HEK293 (cell line): ENCODE data around the gene RBFOX2.
A peak's percentile ranks its signal among the peaks of the same experiment; 100 is the strongest.

ENCODE experiments used
- CTCF ChIA-PET: fragments of 350-600 bp; formaldehyde crosslinking; extraction: SDS; loops from one replicate; lab custom pipeline; 2021; ENCODE audit warnings: antibody characterized with exemption; lab: Yijun Ruan, JAX
- POLR2A ChIA-PET: fragments of 300-600 bp; formaldehyde crosslinking; extraction: SDS; loops from one replicate; lab custom pipeline; 2020; ENCODE audit warnings: antibody characterized with exemption, inconsistent platforms; lab: Yijun Ruan, JAX
- H3K27ac ChIP-seq: fragments of 200-500 bp; sonication (Bioruptor generic); 2 replicates; pipeline ENCODE4 v1.5.1; 2014; ENCODE audit warnings: low read depth, low read length, control low read depth, inconsistent platforms; ENCODE audit errors: extremely low read depth
- H3K36me3 ChIP-seq, 2 experiments: fragments of 200-500 bp in 1 of 2; sonication (Bioruptor generic) in 1 of 2; 1 replicate in 1 of 2; 2 replicates in 1 of 2; pipeline ENCODE4 v1.5.1; 2014 to 2017; ENCODE audit warnings: inconsistent platforms in 2 of 2, low read length in 2 of 2; ENCODE audit not compliant: control insufficient read depth in 2 of 2, insufficient read depth in 1 of 2
- H3K4me1 ChIP-seq: fragments of 200-500 bp; sonication (Bioruptor generic); 2 replicates; pipeline ENCODE4 v1.5.1; 2014; ENCODE audit warnings: mild to moderate bottlenecking, low read length, inconsistent platforms; ENCODE audit not compliant: control insufficient read depth, insufficient read depth
- H3K4me3 ChIP-seq: 2 replicates; pipeline ENCODE4 v1.5.1; 2011; ENCODE audit warnings: low read depth, mild to moderate bottlenecking, control low read depth, low read length, moderate library complexity
- H3K9me3 ChIP-seq: fragments of 200-500 bp; sonication (Bioruptor generic); 2 replicates; pipeline ENCODE4 v1.5.1; 2014; ENCODE audit warnings: low read depth, low read length, inconsistent platforms; ENCODE audit not compliant: control insufficient read depth, insufficient read depth
- GLI4 ChIP-seq: fragments of 450-650 bp; formaldehyde crosslinking; IDR thresholded peaks from 2 replicates; pipeline ENCODE4 v1.5.1; 2016; ENCODE audit warnings: missing biosample characterization, missing genetic modification characterization
- IKZF3 ChIP-seq: fragments of 450-650 bp; IDR thresholded peaks from 2 replicates; pipeline ENCODE4 v1.5.0; 2018; ENCODE audit warnings: missing biosample characterization, mild to moderate bottlenecking, missing genetic modification characterization, moderate library complexity
- MZF1 ChIP-seq: fragments of 450-650 bp; formaldehyde crosslinking; IDR thresholded peaks from 2 replicates; pipeline ENCODE4 v1.5.1; 2017; ENCODE audit warnings: missing biosample characterization, missing genetic modification characterization, borderline replicate concordance
- OSR2 ChIP-seq: fragments of 450-650 bp; formaldehyde crosslinking; IDR thresholded peaks from 2 replicates; pipeline ENCODE4 v1.5.1; 2016; ENCODE audit warnings: missing biosample characterization, missing genetic modification characterization
- PRDM1 ChIP-seq: fragments of 450-650 bp; formaldehyde crosslinking; IDR thresholded peaks from 2 replicates; pipeline ENCODE4; 2016; ENCODE audit warnings: missing biosample characterization, missing genetic modification characterization
- SETDB1 ChIP-seq: IDR thresholded peaks from one replicate; pipeline ENCODE4 v1.6.1; 2017; ENCODE audit warnings: mild to moderate bottlenecking, low read length, moderate library complexity, mixed read lengths; ENCODE audit not compliant: insufficient read length
- TRIM28 ChIP-seq: IDR thresholded peaks from 2 replicates; pipeline ENCODE4 v1.6.1; 2011; ENCODE audit warnings: low read length, control low read depth, borderline replicate concordance
- ZBTB20 ChIP-seq: fragments of 450-650 bp; formaldehyde crosslinking; IDR thresholded peaks from 2 replicates; pipeline ENCODE4 v1.5.1; 2016; ENCODE audit warnings: missing biosample characterization, missing genetic modification characterization
- ZNF10 ChIP-seq: fragments of 450-650 bp; formaldehyde crosslinking; IDR thresholded peaks from 2 replicates; pipeline ENCODE4 v1.5.1; 2017; ENCODE audit warnings: missing biosample characterization, missing genetic modification characterization
- ZNF155 ChIP-seq: fragments of 450-650 bp; formaldehyde crosslinking; IDR thresholded peaks from 2 replicates; pipeline ENCODE4 v1.5.1; 2016; ENCODE audit warnings: missing biosample characterization, missing genetic modification characterization
- ZNF16 ChIP-seq: fragments of 450-650 bp; formaldehyde crosslinking; IDR thresholded peaks from 2 replicates; pipeline ENCODE4 v1.5.1; 2016; ENCODE audit warnings: low read depth, missing biosample characterization, missing genetic modification characterization
- ZNF174 ChIP-seq: fragments of 450-650 bp; formaldehyde crosslinking; IDR thresholded peaks from 2 replicates; pipeline ENCODE4 v1.5.0; 2017; ENCODE audit warnings: missing biosample characterization, mild to moderate bottlenecking, missing genetic modification characterization
- ZNF184 ChIP-seq: fragments of 450-650 bp; IDR thresholded peaks from 2 replicates; pipeline ENCODE4 v1.5.1; 2018; ENCODE audit warnings: missing biosample characterization, mild to moderate bottlenecking, missing genetic modification characterization
- ZNF2 ChIP-seq: fragments of 450-650 bp; formaldehyde crosslinking; IDR thresholded peaks from 2 replicates; pipeline ENCODE4 v1.5.1; 2016; ENCODE audit warnings: missing biosample characterization, missing genetic modification characterization
- ZNF24 ChIP-seq: fragments of 450-650 bp; formaldehyde crosslinking; IDR thresholded peaks from 2 replicates; pipeline ENCODE4 v1.5.1; 2016; ENCODE audit warnings: missing biosample characterization, missing genetic modification characterization
- ZNF248 ChIP-seq: fragments of 450-650 bp; formaldehyde crosslinking; IDR thresholded peaks from 2 replicates; pipeline ENCODE4 v1.5.1; 2017; ENCODE audit warnings: missing biosample characterization, missing genetic modification characterization
- ZNF341 ChIP-seq: fragments of 450-650 bp; formaldehyde crosslinking; IDR thresholded peaks from 2 replicates; pipeline ENCODE4; 2016; ENCODE audit warnings: low read depth, missing biosample characterization, missing genetic modification characterization
- ZNF366 ChIP-seq: fragments of 450-650 bp; formaldehyde crosslinking; conservative IDR thresholded peaks from 2 replicates; pipeline ENCODE4 v1.5.1; 2016; ENCODE audit warnings: missing biosample characterization, missing genetic modification characterization
- ZNF37A ChIP-seq: fragments of 450-650 bp; IDR thresholded peaks from 2 replicates; pipeline ENCODE4 v1.5.1; 2018; ENCODE audit warnings: missing biosample characterization, missing genetic modification characterization
- ZNF433 ChIP-seq: fragments of 450-650 bp; formaldehyde crosslinking; IDR thresholded peaks from 2 replicates; pipeline ENCODE4 v1.5.1; 2016; ENCODE audit warnings: missing biosample characterization, missing genetic modification characterization, low read depth
- ZNF501 ChIP-seq: fragments of 450-650 bp; formaldehyde crosslinking; IDR thresholded peaks from 2 replicates; pipeline ENCODE4 v1.5.1; 2016; ENCODE audit warnings: missing biosample characterization, missing genetic modification characterization
- ZNF561 ChIP-seq: fragments of 450-650 bp; IDR thresholded peaks from 2 replicates; pipeline ENCODE4 v1.5.1; 2018; ENCODE audit warnings: missing biosample characterization, missing genetic modification characterization, borderline replicate concordance
- ZNF600 ChIP-seq: fragments of 450-650 bp; formaldehyde crosslinking; IDR thresholded peaks from 2 replicates; pipeline ENCODE4 v1.5.1; 2016; ENCODE audit warnings: missing biosample characterization, missing genetic modification characterization
- ZNF654 ChIP-seq: fragments of 450-650 bp; formaldehyde crosslinking; IDR thresholded peaks from 2 replicates; pipeline ENCODE4 v1.5.1; 2016; ENCODE audit warnings: low read depth, missing biosample characterization, missing genetic modification characterization
- ZNF660 ChIP-seq: fragments of 450-650 bp; IDR thresholded peaks from 2 replicates; pipeline ENCODE4 v1.5.1; 2018; ENCODE audit warnings: missing biosample characterization, mild to moderate bottlenecking, missing genetic modification characterization
- ZNF76 ChIP-seq: fragments of 450-650 bp; formaldehyde crosslinking; IDR thresholded peaks from 2 replicates; pipeline ENCODE4; 2016; ENCODE audit warnings: low read depth, missing biosample characterization, missing genetic modification characterization, borderline replicate concordance
- ZSCAN30 ChIP-seq: fragments of 450-650 bp; IDR thresholded peaks from 2 replicates; pipeline ENCODE4 v1.5.1; 2018; ENCODE audit warnings: missing biosample characterization, mild to moderate bottlenecking, missing genetic modification characterization, moderate library complexity
- TF ChIP-seq, protein P1 (sequence below): fragments of 450-650 bp; formaldehyde crosslinking; IDR thresholded peaks from 2 replicates; pipeline ENCODE4 v1.5.1; 2016; ENCODE audit warnings: missing biosample characterization, missing genetic modification characterization
- TF ChIP-seq, protein P2 (sequence below): fragments of 450-650 bp; formaldehyde crosslinking; IDR thresholded peaks from 2 replicates; pipeline ENCODE4 v1.5.1; 2017; ENCODE audit warnings: missing biosample characterization, missing genetic modification characterization

The RBFOX2 gene

DNA sequence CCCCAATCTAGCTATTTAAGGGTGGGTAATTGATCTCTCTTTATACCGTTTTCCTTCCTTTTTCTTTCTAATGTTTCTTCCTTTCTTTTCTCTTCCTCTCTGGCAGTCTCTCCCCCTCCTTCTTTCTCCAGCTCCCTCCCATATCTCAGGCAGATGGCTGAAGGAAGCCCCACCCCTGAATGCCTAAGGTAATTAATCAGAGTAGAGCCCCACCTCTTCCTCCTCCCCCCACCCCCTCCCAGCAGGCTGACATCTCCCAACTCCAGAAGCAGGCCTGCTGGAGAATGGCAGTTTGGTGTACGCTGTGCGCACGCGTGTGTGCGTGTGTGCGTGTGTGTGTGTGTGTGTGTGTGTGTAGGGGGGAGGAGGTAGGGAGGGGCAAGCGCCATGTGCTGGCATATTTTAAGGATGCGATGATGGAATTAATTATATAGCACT, 188.3 kb downstream of the RBFOX2 start (continued):
- TF ChIP-seq ZNF660 (tag by site-specific recombination) (no peak), ZNF155 (tag by site-specific recombination) (no peak), ZNF184 (tag by site-specific recombination) (no peak), ZNF76 (tag by site-specific recombination) (peak; percentile 75), ZNF248 (tag by site-specific recombination) (no peak; the same call in 1 of the 2 replicates), ZNF2 (tag by site-specific recombination) (peak; percentile 87), ZNF24 (tag by site-specific recombination) (peak; percentile 96), ZNF174 (tag by site-specific recombination) (no peak), GLI4 (no peak), ZNF37A (no peak), ZNF16 (tag by site-specific recombination) (no peak), ZNF433 (tag by site-specific recombination) (no peak)

GRCh38 chr22:35839841-35840301, 188.8 kb downstream of the RBFOX2 start:
- TF ChIP-seq OSR2 (tag by site-specific recombination) (no peak), ZNF600 (tag by site-specific recombination) (peak; percentile 89), TRIM28 (0 out of 2 replicates have a peak, but pooled peaks have one; percentile 54), MZF1 (tag by site-specific recombination) (0 out of 2 replicates have a peak, but pooled peaks have one; percentile 41), IKZF3 (peak; percentile 50), ZSCAN30 (tag by site-specific recombination) (no peak)
- TF ChIP-seq, protein P1, sequence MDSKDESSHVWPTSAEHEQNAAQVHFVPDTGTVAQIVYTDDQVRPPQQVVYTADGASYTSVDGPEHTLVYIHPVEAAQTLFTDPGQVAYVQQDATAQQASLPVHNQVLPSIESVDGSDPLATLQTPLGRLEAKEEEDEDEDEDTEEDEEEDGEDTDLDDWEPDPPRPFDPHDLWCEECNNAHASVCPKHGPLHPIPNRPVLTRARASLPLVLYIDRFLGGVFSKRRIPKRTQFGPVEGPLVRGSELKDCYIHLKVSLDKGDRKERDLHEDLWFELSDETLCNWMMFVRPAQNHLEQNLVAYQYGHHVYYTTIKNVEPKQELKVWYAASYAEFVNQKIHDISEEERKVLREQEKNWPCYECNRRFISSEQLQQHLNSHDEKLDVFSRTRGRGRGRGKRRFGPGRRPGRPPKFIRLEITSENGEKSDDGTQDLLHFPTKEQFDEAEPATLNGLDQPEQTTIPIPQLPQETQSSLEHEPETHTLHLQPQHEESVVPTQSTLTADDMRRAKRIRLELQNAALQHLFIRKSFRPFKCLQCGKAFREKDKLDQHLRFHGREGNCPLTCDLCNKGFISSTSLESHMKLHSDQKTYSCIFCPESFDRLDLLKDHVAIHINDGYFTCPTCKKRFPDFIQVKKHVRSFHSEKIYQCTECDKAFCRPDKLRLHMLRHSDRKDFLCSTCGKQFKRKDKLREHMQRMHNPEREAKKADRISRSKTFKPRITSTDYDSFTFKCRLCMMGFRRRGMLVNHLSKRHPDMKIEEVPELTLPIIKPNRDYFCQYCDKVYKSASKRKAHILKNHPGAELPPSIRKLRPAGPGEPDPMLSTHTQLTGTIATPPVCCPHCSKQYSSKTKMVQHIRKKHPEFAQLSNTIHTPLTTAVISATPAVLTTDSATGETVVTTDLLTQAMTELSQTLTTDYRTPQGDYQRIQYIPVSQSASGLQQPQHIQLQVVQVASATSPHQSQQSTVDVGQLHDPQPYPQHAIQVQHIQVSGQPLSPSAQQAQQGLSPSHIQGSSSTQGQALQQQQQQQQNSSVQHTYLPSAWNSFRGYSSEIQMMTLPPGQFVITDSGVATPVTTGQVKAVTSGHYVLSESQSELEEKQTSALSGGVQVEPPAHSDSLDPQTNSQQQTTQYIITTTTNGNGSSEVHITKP (tag by site-specific recombination): peak; percentile 86

GRCh38 chr22:35838855-35839576, 189.6 kb downstream of the RBFOX2 start:
- POLR2A ChIA-PET: interaction anchor here (0.5 kb wide), 1 partner anchor 1700 kb away, joined by 3 read pairs; no protein-coding TSS in a partner anchor
- Histone ChIP-seq H3K4me3 (peak overlapping the region; percentile 63), H3K9me3 (no peaks in the 10 kb centered on the region), H3K27ac (peak overlapping the region; percentile 62; the same call in 1 of the 2 replicates), H3K36me3 (no peaks in the 10 kb centered on the region), H3K4me1 (peaks cover 44% of the 10 kb centered on the region)
- CTCF ChIA-PET: interaction anchor here (0.6 to 1.2 kb wide), 15 partner anchors 30 to 444 kb away, joined by 3 to 6 read pairs (median 3); no protein-coding TSS in a partner anchor
- peak; percentile 67 for TF ChIP-seq ZNF366 (tag by site-specific recombination)
- TF ChIP-seq PRDM1 (tag by site-specific recombination): peak; percentile 95
- peak; percentile 48 for TF ChIP-seq ZNF341 (tag by site-specific recombination)
- TF ChIP-seq, protein P2, sequence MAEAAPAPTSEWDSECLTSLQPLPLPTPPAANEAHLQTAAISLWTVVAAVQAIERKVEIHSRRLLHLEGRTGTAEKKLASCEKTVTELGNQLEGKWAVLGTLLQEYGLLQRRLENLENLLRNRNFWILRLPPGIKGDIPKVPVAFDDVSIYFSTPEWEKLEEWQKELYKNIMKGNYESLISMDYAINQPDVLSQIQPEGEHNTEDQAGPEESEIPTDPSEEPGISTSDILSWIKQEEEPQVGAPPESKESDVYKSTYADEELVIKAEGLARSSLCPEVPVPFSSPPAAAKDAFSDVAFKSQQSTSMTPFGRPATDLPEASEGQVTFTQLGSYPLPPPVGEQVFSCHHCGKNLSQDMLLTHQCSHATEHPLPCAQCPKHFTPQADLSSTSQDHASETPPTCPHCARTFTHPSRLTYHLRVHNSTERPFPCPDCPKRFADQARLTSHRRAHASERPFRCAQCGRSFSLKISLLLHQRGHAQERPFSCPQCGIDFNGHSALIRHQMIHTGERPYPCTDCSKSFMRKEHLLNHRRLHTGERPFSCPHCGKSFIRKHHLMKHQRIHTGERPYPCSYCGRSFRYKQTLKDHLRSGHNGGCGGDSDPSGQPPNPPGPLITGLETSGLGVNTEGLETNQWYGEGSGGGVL (tag by site-specific recombination): peak; percentile 42; the same call in 1 of the 2 replicates
- TF ChIP-seq ZNF654 (tag by site-specific recombination): peak; percentile 10; the same call in 1 of the 2 replicates
- 0 out of 2 replicates have a peak, but pooled peaks have one; percentile 36 for TF ChIP-seq ZNF561 (tag by site-specific recombination)
- no peak for TF ChIP-seq TRIM28
- peak; percentile 98 for TF ChIP-seq ZNF184 (tag by site-specific recombination)
- TF ChIP-seq SETDB1: no peak
- TF ChIP-seq ZNF10 (tag by site-specific recombination): no peak
- no peak for TF ChIP-seq ZNF501
- peak; percentile 66; the same call in 1 of the 2 replicates for TF ChIP-seq ZBTB20 (tag by site-specific recombination)

More at GRCh38 chr22:35839841-35840301, 188.8 kb downstream of the RBFOX2 start:
- H3K4me3 ChIP-seq: peak overlapping the region; percentile 63
- no peaks in the 10 kb centered on the region for H3K36me3 ChIP-seq
- ChIA-PET POLR2A (interaction anchor here (0.6 to 1.7 kb wide), 6 partner anchors 9 to 212 kb away, joined by 3 to 8 read pairs (median 4); partner anchors contain the start of gene RBFOX2), CTCF (interaction anchor here (0.7 to 2.0 kb wide), 6 partner anchors 24 to 226 kb away, joined by 3 to 12 read pairs (median 4); no protein-coding TSS in a partner anchor)
- peaks cover 36% of the 10 kb centered on the region for H3K4me1 ChIP-seq
- H3K27ac ChIP-seq: peak overlapping the region; percentile 62
- H3K9me3 ChIP-seq: no peaks in the 10 kb centered on the region
